AG04449 (cell line): ENCODE measurements around the gene LEKR1.
A peak's percentile ranks its signal among the peaks of the same experiment; 100 is the strongest.

ENCODE experiments used
- CTCF ChIA-PET: fragments of 350-600 bp; formaldehyde crosslinking; extraction: SDS; loops from one replicate; lab custom pipeline; 2021; ENCODE audit warnings: antibody characterized with exemption; lab: Yijun Ruan, JAX
- POLR2A ChIA-PET: fragments of 400-600, 350-600 bp; formaldehyde crosslinking; extraction: SDS; loops from one replicate; lab custom pipeline; 2020; ENCODE audit warnings: antibody characterized with exemption, inconsistent platforms; lab: Yijun Ruan, JAX
- DNase-seq: peaks from one replicate; pipeline ENCODE4 v3.0.0-alpha.2; 2010; ENCODE audit warnings: low read depth, low spot score
- H3K4me3 ChIP-seq: 2 replicates; pipeline ENCODE4 v1.5.1; 2011; ENCODE audit warnings: low read depth, mild to moderate bottlenecking, control low read depth, low read length
- CTCF ChIP-seq: IDR thresholded peaks from one replicate; pipeline ENCODE4 v1.5.1; 2011; ENCODE audit warnings: mild to moderate bottlenecking, moderate library complexity, low read length, control low read depth, inconsistent platforms; ENCODE audit not compliant: insufficient read depth; ENCODE audit errors: missing control alignments

LEKR1 gene

GRCh38 chr3:157077565-157077991 is 251.4 kb downstream of the LEKR1 start:
- no peak for DNase-seq
- H3K4me3 ChIP-seq, result no peak overlapping the region
- TF ChIP-seq CTCF, result peak; percentile 21
- CTCF ChIA-PET, result interaction anchor here (0.8 to 7.4 kb wide), 7 partner anchors 10 to 398 kb away, joined by 3 to 72 read pairs (median 3); no protein-coding TSS in a partner anchor
- POLR2A ChIA-PET, result no interaction called here

- DNase-seq, result no peak
- no peak for TF ChIP-seq CTCF
- CTCF ChIA-PET, result interaction anchor here (0.8 to 7.4 kb wide), 4 partner anchors 10 to 399 kb away, joined by 3 to 72 read pairs (median 12); no protein-coding TSS in a partner anchor
- POLR2A ChIA-PET, result no interaction called here
- H3K4me3 ChIP-seq, result no peak overlapping the region
Measured at GRCh38 chr3:157078131-157078810, 252.1 kb downstream of the LEKR1 start.

GRCh38 chr3:157078811-157079185 is 252.6 kb downstream of the LEKR1 start:
- H3K4me3 ChIP-seq, result no peak overlapping the region
- ChIA-PET CTCF (interaction anchor here (4.2 to 7.4 kb wide), 3 partner anchors 8 to 59 kb away, joined by 20 to 72 read pairs (median 39); no protein-coding TSS in a partner anchor), POLR2A (no interaction called here)
- DNase-seq, result no peak
- TF ChIP-seq CTCF, result no peak

- DNase-seq, result no peak
- CTCF ChIA-PET, result interaction anchor here (1.2 to 7.4 kb wide), 8 partner anchors 9 to 929 kb away, joined by 3 to 72 read pairs (median 42); no protein-coding TSS in a partner anchor
- H3K4me3 ChIP-seq, result no peak overlapping the region
- POLR2A ChIA-PET, result no interaction called here
- TF ChIP-seq CTCF, result no peak
Measured at GRCh38 chr3:157079676-157080369, 253.7 kb downstream of the LEKR1 start.

- peak; percentile 96 for TF ChIP-seq CTCF
- CTCF ChIA-PET, result interaction anchor here (0.7 to 7.4 kb wide), 54 partner anchors 10 to 931 kb away, joined by 3 to 72 read pairs (median 4); partner anchors contain the start of gene SSR3
- no peak overlapping the region for H3K4me3 ChIP-seq
- POLR2A ChIA-PET, result interaction anchor here (1.2 to 1.6 kb wide), 2 partner anchors 331 to 527 kb away, joined by 4 to 10 read pairs; partner anchors contain the start of gene SSR3
- DNase-seq, result peak; percentile 60
Measured at GRCh38 chr3:157081626-157082210, 255.6 kb downstream of the LEKR1 start.
